Naive B cell (primary cell): ENCODE results near the gene EXOC4. TPM values are rescaled to one million over a fixed set of nuclear protein-coding genes. Genes with fewer than 3 reads are reported as not detected.

Experiments
- ATAC-seq, 2 donors: fragments of 150-1000 bp; cut with Tn5 transposase; 2 replicates each; pipeline ENCODE4 v1.10.0; 2021; ENCODE audit warnings: low read depth in 2 of 2, mild to moderate bottlenecking in 2 of 2, moderate library complexity in 2 of 2
- DNase-seq: peaks from one replicate; pipeline ENCODE4 v3.0.0; 2022
- H3K27ac Mint-ChIP-seq, 6 donors: one replicate each; pipeline ENCODE4 v1.8.0; 2020 to 2022; ENCODE audit warnings: mild to moderate bottlenecking in 6 of 6, mixed read lengths in 6 of 6, moderate library complexity in 5 of 6, inconsistent platforms in 2 of 6
- H3K27me3 Mint-ChIP-seq, 3 donors: one replicate each; pipeline ENCODE4 v1.8.0; 2021 to 2022; ENCODE audit warnings: mixed read lengths in 3 of 3, mild to moderate bottlenecking in 1 of 3
- H3K36me3 Mint-ChIP-seq, 2 donors: one replicate each; pipeline ENCODE4 v1.8.0; 2020 to 2022; ENCODE audit warnings: mixed read lengths in 2 of 2, inconsistent platforms in 1 of 2, mild to moderate bottlenecking in 1 of 2
- H3K4me1 Mint-ChIP-seq, 3 donors: one replicate each; pipeline ENCODE4 v1.8.0; 2020 to 2022; ENCODE audit warnings: mixed read lengths in 3 of 3, inconsistent platforms in 1 of 3, mild to moderate bottlenecking in 1 of 3, moderate library complexity in 1 of 3
- H3K4me3 Mint-ChIP-seq, 8 donors: one replicate each; pipeline ENCODE4 v1.8.0; 2020 to 2022; ENCODE audit warnings: mild to moderate bottlenecking in 8 of 8, mixed read lengths in 8 of 8, moderate library complexity in 8 of 8, inconsistent platforms in 2 of 8
- H3K9me3 Mint-ChIP-seq, 7 donors: one replicate each; pipeline ENCODE4 v1.8.0; 2020 to 2022; ENCODE audit warnings: mixed read lengths in 7 of 7, mild to moderate bottlenecking in 5 of 7, inconsistent platforms in 2 of 7, moderate library complexity in 1 of 7
- polyA plus RNA-seq, 6 donors: library from polyadenylated mRNA; unstranded; fragments of 300-500 nt; fragmentation: Illumina TruSeq; gene quantifications; one replicate each; pipeline ENCODE4 v1.2.3, GENCODE V29; 2021; ENCODE audit warnings: low read depth in 6 of 6

Gene EXOC4
- polyA plus RNA-seq, 6 donors from 2014 or later: 39.9 to 59.7 (median 47.2) TPM

GRCh38 chr7:133530682-133531081, 277.8 kb downstream of the EXOC4 start:
- Mint-ChIP-seq H3K4me1 (no peaks in the 10 kb centered on the region), H3K27ac (no peak overlapping the region), H3K36me3 (peaks cover 0 to 6% of the 10 kb centered on the region in 2 donors), H3K4me3 (no peak overlapping the region), H3K27me3 (no peaks in the 10 kb centered on the region), H3K9me3 (no peaks in the 10 kb centered on the region)
- ATAC-seq (no peak), DNase-seq (no peak)

- Mint-ChIP-seq H3K9me3 (peaks cover 0 to 4% (median 0%) of the 10 kb centered on the region in 7 donors), H3K27me3 (no peaks in the 10 kb centered on the region), H3K36me3 (peaks cover 8 to 9% of the 10 kb centered on the region in 2 donors), H3K4me1 (peaks cover 2 to 24% (median 4%) of the 10 kb centered on the region in 3 donors), H3K27ac (peak overlapping the region in 1 of 6 donors; percentile 41), H3K4me3 (no peak overlapping the region)
- ATAC-seq (no peak), DNase-seq (no peak)
Measured at GRCh38 chr7:133534816-133535215, 281.9 kb downstream of the EXOC4 start.

- DNase-seq (no peak), ATAC-seq (no peak)
- no peaks in the 10 kb centered on the region for H3K27me3 Mint-ChIP-seq
- no peak overlapping the region for H3K27ac Mint-ChIP-seq
- H3K4me1 Mint-ChIP-seq: peaks cover 2 to 24% (median 4%) of the 10 kb centered on the region in 3 donors
- no peak overlapping the region for H3K4me3 Mint-ChIP-seq
- H3K36me3 Mint-ChIP-seq: peaks cover 7 to 8% of the 10 kb centered on the region in 2 donors
- H3K9me3 Mint-ChIP-seq: peaks cover 0 to 4% (median 0%) of the 10 kb centered on the region in 7 donors
Measured at GRCh38 chr7:133535308-133535707, 282.4 kb downstream of the EXOC4 start.

- no peak overlapping the region for H3K4me3 Mint-ChIP-seq
- H3K36me3 Mint-ChIP-seq: peaks cover 7 to 8% of the 10 kb centered on the region in 2 donors
- DNase-seq: no peak
- no peak for ATAC-seq
- H3K9me3 Mint-ChIP-seq: peaks cover 0 to 4% (median 0%) of the 10 kb centered on the region in 7 donors
- peaks cover 2 to 24% (median 4%) of the 10 kb centered on the region in 3 donors for H3K4me1 Mint-ChIP-seq
- peak overlapping the region in 2 of 6 donors; percentile 17 to 61 for H3K27ac Mint-ChIP-seq
- H3K27me3 Mint-ChIP-seq: no peaks in the 10 kb centered on the region
Measured at GRCh38 chr7:133536450-133536849, 283.6 kb downstream of the EXOC4 start.

GRCh38 chr7:133539016-133539415, 286.1 kb downstream of the EXOC4 start:
- ATAC-seq (no peak), DNase-seq (no peak)
- peaks cover 7 to 8% of the 10 kb centered on the region in 2 donors for H3K36me3 Mint-ChIP-seq
- no peaks in the 10 kb centered on the region for H3K27me3 Mint-ChIP-seq
- H3K9me3 Mint-ChIP-seq: peaks cover 0 to 4% (median 0%) of the 10 kb centered on the region in 7 donors
- peaks cover 2 to 24% (median 4%) of the 10 kb centered on the region in 3 donors for H3K4me1 Mint-ChIP-seq
- H3K4me3 Mint-ChIP-seq: no peak overlapping the region
- no peak overlapping the region for H3K27ac Mint-ChIP-seq

GRCh38 chr7:133540096-133540860, 287.4 kb downstream of the EXOC4 start:
- ATAC-seq: no peak
- Mint-ChIP-seq H3K27me3 (no peaks in the 10 kb centered on the region), H3K4me1 (peaks cover 2 to 24% (median 4%) of the 10 kb centered on the region in 3 donors), H3K36me3 (peaks cover 7 to 8% of the 10 kb centered on the region in 2 donors), H3K27ac (no peak overlapping the region), H3K9me3 (peaks cover 0 to 4% (median 0%) of the 10 kb centered on the region in 7 donors), H3K4me3 (no peak overlapping the region)
- no peak for DNase-seq

GRCh38 chr7:133542209-133542780, 289.4 kb downstream of the EXOC4 start:
- Mint-ChIP-seq H3K4me3 (no peak overlapping the region), H3K9me3 (peaks cover 0 to 3% (median 0%) of the 10 kb centered on the region in 7 donors), H3K27ac (peak overlapping the region in 3 of 6 donors; percentile 2 to 48 (median 24)), H3K27me3 (no peaks in the 10 kb centered on the region), H3K4me1 (peaks cover 0 to 15% (median 2%) of the 10 kb centered on the region in 3 donors), H3K36me3 (peaks cover 0 to 7% of the 10 kb centered on the region in 2 donors)
- no peak for ATAC-seq
- no peak for DNase-seq

GRCh38 chr7:133543657-133544056, 290.8 kb downstream of the EXOC4 start:
- ATAC-seq: no peak
- Mint-ChIP-seq H3K4me3 (no peak overlapping the region), H3K9me3 (no peaks in the 10 kb centered on the region), H3K36me3 (no peaks in the 10 kb centered on the region), H3K27me3 (no peaks in the 10 kb centered on the region), H3K27ac (no peak overlapping the region), H3K4me1 (peaks cover 0 to 8% (median under 1%) of the 10 kb centered on the region in 3 donors)
- DNase-seq: no peak

- Mint-ChIP-seq H3K4me1 (peaks cover 0 to 5% (median 0%) of the 10 kb centered on the region in 3 donors), H3K36me3 (no peaks in the 10 kb centered on the region), H3K9me3 (no peaks in the 10 kb centered on the region), H3K27ac (no peak overlapping the region), H3K27me3 (no peaks in the 10 kb centered on the region), H3K4me3 (no peak overlapping the region)
- DNase-seq: no peak
- ATAC-seq: no peak
Measured at GRCh38 chr7:133545618-133546017, 292.7 kb downstream of the EXOC4 start.

- H3K27me3 Mint-ChIP-seq: no peaks in the 10 kb centered on the region
- no peaks in the 10 kb centered on the region for H3K36me3 Mint-ChIP-seq
- no peak for DNase-seq
- no peaks in the 10 kb centered on the region for H3K9me3 Mint-ChIP-seq
- no peak overlapping the region for H3K27ac Mint-ChIP-seq
- no peak overlapping the region for H3K4me3 Mint-ChIP-seq
- no peak for ATAC-seq
- peaks cover 0 to 5% (median 0%) of the 10 kb centered on the region in 3 donors for H3K4me1 Mint-ChIP-seq
Measured at GRCh38 chr7:133547981-133548380, 295.1 kb downstream of the EXOC4 start.

- H3K36me3 Mint-ChIP-seq: no peaks in the 10 kb centered on the region
- DNase-seq (no peak), ATAC-seq (no peak)
- H3K4me3 Mint-ChIP-seq: no peak overlapping the region
- peaks cover 0 to 10% (median 0%) of the 10 kb centered on the region in 3 donors for H3K4me1 Mint-ChIP-seq
- H3K27ac Mint-ChIP-seq: no peak overlapping the region
- no peaks in the 10 kb centered on the region for H3K27me3 Mint-ChIP-seq
- H3K9me3 Mint-ChIP-seq: no peaks in the 10 kb centered on the region
Measured at GRCh38 chr7:133549633-133550032, 296.8 kb downstream of the EXOC4 start.

GRCh38 chr7:133550145-133550544, 297.3 kb downstream of the EXOC4 start:
- no peaks in the 10 kb centered on the region for H3K9me3 Mint-ChIP-seq
- H3K4me3 Mint-ChIP-seq: no peak overlapping the region
- H3K27me3 Mint-ChIP-seq: no peaks in the 10 kb centered on the region
- ATAC-seq: no peak
- no peaks in the 10 kb centered on the region for H3K36me3 Mint-ChIP-seq
- DNase-seq: no peak
- H3K4me1 Mint-ChIP-seq: peaks cover 0 to 10% (median 0%) of the 10 kb centered on the region in 3 donors
- no peak overlapping the region for H3K27ac Mint-ChIP-seq

GRCh38 chr7:133550811-133551210, 297.9 kb downstream of the EXOC4 start:
- Mint-ChIP-seq H3K27ac (no peak overlapping the region), H3K9me3 (no peaks in the 10 kb centered on the region), H3K27me3 (no peaks in the 10 kb centered on the region), H3K4me3 (no peak overlapping the region), H3K36me3 (no peaks in the 10 kb centered on the region), H3K4me1 (peaks cover 0 to 10% (median 0%) of the 10 kb centered on the region in 3 donors)
- DNase-seq (no peak), ATAC-seq (no peak)

GRCh38 chr7:133551466-133551865, 298.6 kb downstream of the EXOC4 start:
- DNase-seq: no peak
- Mint-ChIP-seq H3K9me3 (no peaks in the 10 kb centered on the region), H3K27ac (peak overlapping the region in 1 of 6 donors; percentile 25), H3K27me3 (no peaks in the 10 kb centered on the region), H3K4me1 (peaks cover 0 to 10% (median 2%) of the 10 kb centered on the region in 3 donors), H3K4me3 (no peak overlapping the region), H3K36me3 (no peaks in the 10 kb centered on the region)
- no peak for ATAC-seq
